GM19463 (cell line): ENCODE results near the gene CTSC.

Source experiments
- ATAC-seq: cut with Tn5 transposase; IDR thresholded peaks from one replicate; pipeline ENCODE4 v1.9.1; 2021; ENCODE audit warnings: mild to moderate bottlenecking, moderate library complexity; ENCODE audit not compliant: unreplicated experiment

Gene CTSC

GRCh38 chr11:88320149-88320559, 17.4 kb downstream of the CTSC start:
- no peak for ATAC-seq

GRCh38 chr11:88318017-88318416, 19.5 kb downstream of the CTSC start:
- ATAC-seq, result no peak

- no peak for ATAC-seq
Observed at GRCh38 chr11:88317536-88317935, 20.0 kb downstream of the CTSC start.

DNA sequence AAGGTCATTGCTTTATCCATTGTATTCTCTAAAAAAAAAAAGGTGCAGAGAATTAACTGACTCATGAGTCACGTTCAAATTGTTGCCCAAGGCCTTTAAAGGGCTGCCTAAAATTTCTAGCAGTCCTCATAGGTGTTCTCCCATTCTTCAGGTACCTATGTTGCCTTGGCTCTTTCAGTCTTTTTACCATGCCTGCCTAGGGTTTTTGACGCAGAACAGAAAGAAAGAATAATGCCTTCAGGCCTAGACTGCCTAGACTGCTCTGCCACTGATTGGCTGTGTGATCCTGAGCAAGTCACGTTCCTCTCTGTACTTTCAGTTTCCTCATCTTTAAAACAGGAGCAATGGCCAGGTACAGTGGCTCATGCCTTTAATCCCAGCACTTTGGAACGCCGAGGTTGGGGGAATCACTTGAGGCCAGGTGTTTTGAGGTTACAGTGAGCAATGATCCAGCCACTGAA, 21.5 kb downstream of the CTSC start:
- ATAC-seq, result no peak

GRCh38 chr11:88315015-88315414, 22.5 kb downstream of the CTSC start:
- ATAC-seq, result no peak

DNA sequence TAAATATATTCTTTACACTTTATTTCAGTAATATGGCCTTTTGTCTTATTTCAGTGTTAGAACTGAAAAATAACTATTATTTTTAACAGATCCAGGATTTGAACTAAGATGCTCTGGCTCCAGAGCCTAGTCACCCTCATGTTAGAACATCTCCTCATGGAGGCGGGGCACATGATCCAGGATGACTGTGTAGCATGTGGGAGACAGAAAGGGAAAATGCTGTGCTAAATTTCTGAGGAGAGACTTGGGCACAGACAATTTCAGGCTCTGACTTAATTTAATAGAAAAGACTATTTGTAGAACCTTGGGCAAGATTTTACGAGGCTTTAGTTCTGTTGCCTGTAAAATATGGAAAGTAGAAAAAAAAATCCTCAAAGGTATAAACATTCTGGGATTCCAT, 24.1 kb downstream of the CTSC start:
- no peak for ATAC-seq

DNA sequence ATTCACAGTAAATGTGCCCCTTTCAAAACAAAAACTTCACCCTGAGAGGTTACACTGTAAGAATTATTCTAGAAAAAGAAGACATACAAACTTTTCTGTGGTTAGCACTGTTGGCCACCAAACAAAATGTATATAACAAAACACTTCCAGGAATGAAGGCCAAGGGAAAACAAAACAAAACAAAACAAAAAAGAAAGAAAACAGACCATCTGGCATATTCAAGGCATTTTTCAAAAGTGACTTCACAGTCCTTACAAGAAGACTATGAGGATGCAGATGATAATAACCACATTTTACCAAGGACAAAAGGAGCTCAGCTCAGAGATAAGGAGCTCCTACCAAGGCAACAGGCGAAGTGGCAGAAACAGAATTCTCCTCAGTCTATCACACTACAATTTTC, 24.9 kb downstream of the CTSC start:
- no peak for ATAC-seq

- no peak for ATAC-seq
Observed at GRCh38 chr11:88310246-88310645, 27.3 kb downstream of the CTSC start.

- no peak for ATAC-seq
Observed at GRCh38 chr11:88308576-88308975, 29.0 kb downstream of the CTSC start.

GRCh38 chr11:88307749-88308425, 29.6 kb downstream of the CTSC start:
- ATAC-seq, result peak; percentile 53

GRCh38 chr11:88306785-88307184, 30.8 kb downstream of the CTSC start:
- ATAC-seq, result no peak

GRCh38 chr11:88305430-88305829, 32.1 kb downstream of the CTSC start:
- ATAC-seq, result no peak

DNA sequence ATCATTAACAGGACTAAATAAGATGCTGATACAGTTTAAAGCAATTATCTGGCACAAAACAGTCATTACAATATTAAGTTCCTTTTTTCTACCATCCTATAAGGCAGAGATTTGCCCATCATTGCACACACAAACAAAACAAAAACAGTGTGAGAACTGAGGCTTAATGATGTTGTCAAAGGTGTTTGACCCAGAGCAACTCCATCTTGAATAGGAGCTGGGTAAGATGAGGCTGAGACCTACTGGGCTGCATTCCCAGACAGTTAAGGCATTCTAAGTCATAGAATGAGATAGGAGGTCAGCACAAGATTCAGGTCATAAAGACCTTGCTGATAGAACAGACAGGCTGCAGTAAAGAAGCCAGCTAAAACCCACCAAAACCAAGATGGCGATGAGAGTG, 33.2 kb downstream of the CTSC start:
- no peak for ATAC-seq

- ATAC-seq, result no peak
Observed at GRCh38 chr11:88303037-88303436, 34.5 kb downstream of the CTSC start.

- peak; percentile 48 for ATAC-seq
Observed at GRCh38 chr11:88301488-88302140, 35.9 kb downstream of the CTSC start.

- peak; percentile 73 for ATAC-seq
Observed at GRCh38 chr11:88300888-88301487, 36.5 kb downstream of the CTSC start.

GRCh38 chr11:88297863-88298262, 39.7 kb downstream of the CTSC start:
- no peak for ATAC-seq

GRCh38 chr11:88297421-88297820, 40.1 kb downstream of the CTSC start:
- no peak for ATAC-seq

- ATAC-seq, result peak; percentile 41
Observed at GRCh38 chr11:88295028-88295427, 42.5 kb downstream of the CTSC start.

- ATAC-seq, result no peak
Observed at GRCh38 chr11:88293931-88294330, 43.6 kb downstream of the CTSC start.

- no peak for ATAC-seq
Observed at GRCh38 chr11:88292171-88292843, 45.2 kb downstream of the CTSC start.

DNA sequence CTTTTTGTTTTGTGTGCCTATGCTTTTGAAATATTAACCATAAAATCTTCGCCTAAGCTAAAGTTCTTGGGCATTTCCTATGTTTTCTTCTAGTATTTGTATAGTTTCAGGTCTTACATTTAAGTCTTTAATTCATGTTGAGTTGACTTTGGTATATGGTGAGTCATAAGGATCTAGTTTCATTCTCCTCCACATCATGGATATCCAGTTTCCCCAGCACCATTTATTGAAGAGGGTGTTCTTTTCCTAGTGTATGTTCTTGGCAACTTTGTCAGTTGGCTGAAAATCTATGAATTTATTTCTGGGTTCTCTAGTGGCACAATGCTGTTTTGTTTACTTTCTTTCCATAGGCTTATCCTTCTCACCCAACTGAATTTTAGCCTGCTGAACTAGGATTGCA, 49.0 kb downstream of the CTSC start:
- no peak for ATAC-seq
